Activated CD8-positive, alpha-beta T cell treated with anti-CD3 and anti-CD28 coated beads for 36 hours (primary cell): ENCODE data around the gene ABCC8. TPM values are rescaled to one million over a fixed set of nuclear protein-coding genes. Genes with fewer than 3 reads are reported as not detected.

ENCODE experiments used
- ATAC-seq: fragments of 200-7000 bp; cut with Tn5 transposase; one replicate; pipeline ENCODE4 v1.10.0; 2021; ENCODE audit warnings: mild to moderate bottlenecking, moderate library complexity
- CTCF ChIA-PET: fragments of 350-600 bp; sonication (Branson Sonifier 250); formaldehyde crosslinking; loops from one replicate; lab custom pipeline; 2021; ENCODE audit warnings: antibody characterized with exemption; lab: Charles Lee
- POLR2A ChIA-PET: fragments of 350-600 bp; sonication (Branson Sonifier 250); formaldehyde crosslinking; loops from one replicate; lab custom pipeline; 2021; ENCODE audit warnings: antibody characterized with exemption; lab: Charles Lee
- DNase-seq: peaks from one replicate; pipeline ENCODE4 v3.0.0-alpha.2; 2020
- H3K27ac Mint-ChIP-seq: one replicate; pipeline ENCODE4 v1.8.0; 2021; ENCODE audit warnings: mild to moderate bottlenecking, mixed read lengths
- H3K27me3 Mint-ChIP-seq: one replicate; pipeline ENCODE4 v1.8.0; 2021; ENCODE audit warnings: mixed read lengths
- H3K36me3 Mint-ChIP-seq: one replicate; pipeline ENCODE4 v1.8.0; 2021; ENCODE audit warnings: low read depth, mixed read lengths
- H3K4me1 Mint-ChIP-seq: one replicate; pipeline ENCODE4 v1.8.0; 2021; ENCODE audit warnings: low read depth, mixed read lengths
- H3K4me3 Mint-ChIP-seq: one replicate; pipeline ENCODE4 v1.8.0; 2021; ENCODE audit warnings: mild to moderate bottlenecking, moderate library complexity, mixed read lengths
- H3K9me3 Mint-ChIP-seq: one replicate; pipeline ENCODE4 v1.8.0; 2021; ENCODE audit warnings: mixed read lengths
- CTCF ChIP-seq: fragments of 200-600 bp; IDR thresholded peaks from one replicate; pipeline ENCODE4 v1.8.0; 2022; ENCODE audit warnings: antibody characterized with exemption, mild to moderate bottlenecking
- intact Hi-C: fragments of 100-400 bp; cut with micrococcal nuclease; formaldehyde crosslinking; loops from one replicate; pipeline ENCODE4 v1.10.0; 2022
- total RNA-seq, 2 experiments: library from RNA; stranded (reverse); gene quantifications; one replicate each; pipeline ENCODE4 v1.2.3, GENCODE V29; 2021

ABCC8 gene
- total RNA-seq, 2 experiments from 2014 or later, result not detected

GRCh38 chr11:17369684-17370243 lies 106.9 kb downstream of the ABCC8 start:
- Mint-ChIP-seq H3K36me3 (peaks cover 80% of the 10 kb centered on the region), H3K4me3 (no peak overlapping the region), H3K9me3 (peaks cover 49% of the 10 kb centered on the region), H3K27me3 (no peaks in the 10 kb centered on the region), H3K4me1 (peaks cover 3% of the 10 kb centered on the region), H3K27ac (no peak overlapping the region)
- DNase-seq (no peak), ATAC-seq (no peak)
- intact Hi-C loops, result no loop called here
- TF ChIP-seq CTCF, result no peak
- POLR2A ChIA-PET, result no interaction called here
- CTCF ChIA-PET, result interaction anchor here (0.9 kb wide), 1 partner anchor 140 kb away, joined by 3 read pairs; no protein-coding TSS in a partner anchor

GRCh38 chr11:17369094-17369493 lies 107.6 kb downstream of the ABCC8 start:
- no peak overlapping the region for H3K27ac Mint-ChIP-seq
- ChIA-PET CTCF (interaction anchor here (0.9 kb wide), 1 partner anchor 139 kb away, joined by 3 read pairs; no protein-coding TSS in a partner anchor), POLR2A (no interaction called here)
- H3K27me3 Mint-ChIP-seq, result no peaks in the 10 kb centered on the region
- H3K9me3 Mint-ChIP-seq, result peaks cover 49% of the 10 kb centered on the region
- DNase-seq (no peak), ATAC-seq (no peak)
- TF ChIP-seq CTCF, result no peak
- peaks cover 3% of the 10 kb centered on the region for H3K4me1 Mint-ChIP-seq
- H3K36me3 Mint-ChIP-seq, result peaks cover 78% of the 10 kb centered on the region
- intact Hi-C loops, result no loop called here
- no peak overlapping the region for H3K4me3 Mint-ChIP-seq

GRCh38 chr11:17368551-17368950 lies 108.1 kb downstream of the ABCC8 start:
- H3K9me3 Mint-ChIP-seq, result peaks cover 48% of the 10 kb centered on the region
- intact Hi-C loops, result no loop called here
- no peak for ATAC-seq
- ChIA-PET CTCF (no interaction called here), POLR2A (no interaction called here)
- no peaks in the 10 kb centered on the region for H3K27me3 Mint-ChIP-seq
- peaks cover 3% of the 10 kb centered on the region for H3K4me1 Mint-ChIP-seq
- H3K27ac Mint-ChIP-seq, result no peak overlapping the region
- H3K36me3 Mint-ChIP-seq, result peaks cover 78% of the 10 kb centered on the region
- H3K4me3 Mint-ChIP-seq, result no peak overlapping the region
- DNase-seq, result no peak
- TF ChIP-seq CTCF, result no peak

GRCh38 chr11:17366495-17366894 lies 110.2 kb downstream of the ABCC8 start:
- Mint-ChIP-seq H3K27me3 (no peaks in the 10 kb centered on the region), H3K4me3 (no peak overlapping the region), H3K36me3 (peaks cover 65% of the 10 kb centered on the region), H3K9me3 (peaks cover 32% of the 10 kb centered on the region), H3K4me1 (peaks cover 3% of the 10 kb centered on the region), H3K27ac (no peak overlapping the region)
- ChIA-PET POLR2A (interaction anchor here (1.4 kb wide), 1 partner anchor 269 kb away, joined by 3 read pairs; no protein-coding TSS in a partner anchor), CTCF (interaction anchor here (0.9 to 3.0 kb wide), 4 partner anchors 12 to 137 kb away, joined by 3 to 14 read pairs (median 9); no protein-coding TSS in a partner anchor)
- intact Hi-C loops, result no loop called here
- no peak for TF ChIP-seq CTCF
- DNase-seq (no peak), ATAC-seq (no peak)

- H3K9me3 Mint-ChIP-seq, result peaks cover 3% of the 10 kb centered on the region
- H3K27me3 Mint-ChIP-seq, result no peaks in the 10 kb centered on the region
- intact Hi-C loops, result loop anchor here (5.0 kb wide), 3 partner anchors 57 to 122 kb away; partner anchors contain the start of gene NUCB2
- ChIA-PET POLR2A (interaction anchor here (0.8 to 2.0 kb wide), 4 partner anchors 13 to 277 kb away, joined by 4 to 6 read pairs (median 4); partner anchors contain the start of genes KCNJ11, NUCB2 and RPS13), CTCF (interaction anchor here (0.8 to 3.7 kb wide), 21 partner anchors 10 to 171 kb away, joined by 3 to 20 read pairs (median 5); partner anchors contain the start of genes NUCB2 and PIK3C2A)
- peaks cover 34% of the 10 kb centered on the region for H3K4me1 Mint-ChIP-seq
- H3K4me3 Mint-ChIP-seq, result peak overlapping the region; percentile 87
- DNase-seq (peak; percentile 87), ATAC-seq (peak; percentile 45)
- H3K36me3 Mint-ChIP-seq, result peaks cover 28% of the 10 kb centered on the region
- H3K27ac Mint-ChIP-seq, result peak overlapping the region; percentile 34
- peak; percentile 80 for TF ChIP-seq CTCF
Measured at GRCh38 chr11:17354601-17354991, 122.0 kb downstream of the ABCC8 start.
